Uterus (tissue), 4 donors: ENCODE data around the gene MRGPRF. TPM values are rescaled to one million over a fixed set of nuclear protein-coding genes. Genes with fewer than 3 reads are reported as not detected.
A peak's percentile ranks its signal among the peaks of the same experiment; 100 is the strongest.

ENCODE experiments used
- DNase-seq, 2 donors: peaks; one replicate each; pipeline ENCODE4 v3.0.0-alpha.2; 2019 to 2020
- H3K27ac ChIP-seq, 2 donors: fragments of 200-600 bp; sonication (generic); 1 replicate in 1 of 2; 2 replicates in 1 of 2; pipeline ENCODE4 v1.5.1; 2016 to 2018
- H3K27me3 ChIP-seq, 2 donors: fragments of 200-600 bp; sonication (generic); one replicate each; pipeline ENCODE4 v1.5.1; 2018 to 2019; ENCODE audit warnings: control low read depth in 1 of 2
- H3K36me3 ChIP-seq, 2 donors: fragments of 200-600 bp; sonication (generic); one replicate each; pipeline ENCODE4 v1.5.1; 2019; ENCODE audit warnings: control low read depth in 1 of 2
- H3K4me1 ChIP-seq, 2 donors: fragments of 200-600 bp; sonication (generic); one replicate each; pipeline ENCODE4 v1.5.1; 2018 to 2019; ENCODE audit warnings: control low read depth in 1 of 2
- H3K4me3 ChIP-seq, 2 donors: fragments of 200-600 bp; sonication (generic); 1 replicate in 1 of 2; 2 replicates in 1 of 2; pipeline ENCODE4 v1.5.1; 2018 to 2019; ENCODE audit warnings: mild to moderate bottlenecking in 1 of 2
- H3K9me3 ChIP-seq, 2 donors: fragments of 200-600 bp; sonication (generic); one replicate each; pipeline ENCODE4 v1.5.1; 2019; ENCODE audit warnings: control low read depth in 1 of 2
- CTCF ChIP-seq, 4 experiments: fragments of 200-600 bp in 2 of 4; fragments of 450-650 bp in 2 of 4; sonication (generic) in 2 of 4; IDR thresholded peaks; one replicate each; pipeline ENCODE4 v1.5.1; 2016 to 2019; ENCODE audit warnings: antibody characterized with exemption in 4 of 4, mild to moderate bottlenecking in 2 of 4, moderate library complexity in 1 of 4
- POLR2A ChIP-seq, 2 donors: fragments of 450-650 bp; IDR thresholded peaks; one replicate each; pipeline ENCODE4 v1.6.1; 2016; ENCODE audit warnings: antibody characterized with exemption in 2 of 2, mild to moderate bottlenecking in 1 of 2, moderate library complexity in 1 of 2
- intact Hi-C: fragments of 100-400 bp; cut with DNase I; formaldehyde crosslinking; loops from one replicate; pipeline ENCODE4 v1.15.1; 2023; ENCODE audit warnings: low total_unique reads
- total RNA-seq, 4 donors: library from RNA; depleted of rRNA in 3 of 4; stranded (reverse); fragments of >200 nt in 3 of 4; gene quantifications; one replicate each; pipeline versions ENCODE4 v1.1.0 to v1.2.4, GENCODE V29; 2014 to 2023
- donor health status: DM: yes; HTN: yes; CAD: no.

MRGPRF gene
- total RNA-seq, 4 donors from 2014 or later, result 52.6 to 173 (median 75.0) TPM

- TF ChIP-seq POLR2A (IDR thresholded peaks at IDR 0.05), result no peak
- no peak for TF ChIP-seq CTCF (IDR thresholded peaks at IDR 0.05)
- no peaks in the 10 kb centered on the region for H3K36me3 ChIP-seq
- H3K27me3 ChIP-seq, result no peaks in the 10 kb centered on the region
- H3K27ac ChIP-seq, result peak overlapping the region; percentile 97 to 99
- peak overlapping the region; percentile 61 to 83 for H3K4me3 ChIP-seq
- H3K9me3 ChIP-seq, result no peaks in the 10 kb centered on the region
- peaks cover 0 to 25% of the 10 kb centered on the region in 2 donors for H3K4me1 ChIP-seq
- intact Hi-C loops, result loop anchor here (10.0 kb wide), 1 partner anchor 65 kb away; no protein-coding TSS in a partner anchor
- DNase-seq, result peak in 1 of 2 donors; percentile 29
Observed at GRCh38 chr11:69009441-69010211, 3.4 kb downstream of the MRGPRF start.

- Histone ChIP-seq H3K9me3 (no peaks in the 10 kb centered on the region), H3K27ac (peak overlapping the region; percentile 97 to 99), H3K27me3 (no peaks in the 10 kb centered on the region), H3K4me1 (peaks cover 0 to 29% of the 10 kb centered on the region in 2 donors), H3K4me3 (peak overlapping the region in 1 of 2 donors; percentile 17), H3K36me3 (no peaks in the 10 kb centered on the region)
- no peak for TF ChIP-seq CTCF (IDR thresholded peaks at IDR 0.05)
- peak; percentile 45 to 61 for TF ChIP-seq POLR2A (IDR thresholded peaks at IDR 0.05)
- DNase-seq, result peak; percentile 90 to 96
- intact Hi-C loops, result no loop called here
Observed at GRCh38 chr11:69008737-69009440, 4.2 kb downstream of the MRGPRF start.

- H3K4me1 ChIP-seq, result peaks cover 0 to 33% of the 10 kb centered on the region in 2 donors
- intact Hi-C loops, result no loop called here
- no peak overlapping the region for H3K4me3 ChIP-seq
Observed at GRCh38 chr11:69007975-69008381, 5.1 kb downstream of the MRGPRF start.

GRCh38 chr11:69006816-69007215 is 6.2 kb downstream of the MRGPRF start:
- Histone ChIP-seq H3K4me1 (peaks cover under 1 to 38% of the 10 kb centered on the region in 2 donors), H3K4me3 (no peak overlapping the region), H3K9me3 (no peaks in the 10 kb centered on the region), H3K27me3 (no peaks in the 10 kb centered on the region), H3K36me3 (no peaks in the 10 kb centered on the region), H3K27ac (peak overlapping the region; percentile 97 to 99)
- no peak for TF ChIP-seq CTCF (IDR thresholded peaks at IDR 0.05)
- no peak for TF ChIP-seq POLR2A (IDR thresholded peaks at IDR 0.05)
- intact Hi-C loops, result no loop called here
- peak in 1 of 2 donors; percentile 9 for DNase-seq

More at GRCh38 chr11:69007975-69008381, 5.1 kb downstream of the MRGPRF start:
- peak; percentile 26 to 32 for DNase-seq
- TF ChIP-seq POLR2A (IDR thresholded peaks at IDR 0.05) (no peak), CTCF (IDR thresholded peaks at IDR 0.05) (no peak)
- no peaks in the 10 kb centered on the region for H3K36me3 ChIP-seq
- no peaks in the 10 kb centered on the region for H3K27me3 ChIP-seq
- peak overlapping the region; percentile 97 to 99 for H3K27ac ChIP-seq
- H3K9me3 ChIP-seq, result no peaks in the 10 kb centered on the region
